Activated naive CD8-positive, alpha-beta T cell (primary cell): ENCODE results near the gene ATP1A3.
A peak's percentile ranks its signal among the peaks of the same experiment; 100 is the strongest.
"Not testable (repeated sequence)": the region's sequence is repeated elsewhere in the genome, so short reads cannot be mapped to it uniquely, and the experiment has no call there.

ENCODE experiments used
- H3K27ac Mint-ChIP-seq: one replicate; pipeline ENCODE4 v1.8.0; 2021; ENCODE audit warnings: mixed read lengths
- H3K27me3 Mint-ChIP-seq: one replicate; pipeline ENCODE4 v1.8.0; 2021; ENCODE audit warnings: mixed read lengths
- H3K36me3 Mint-ChIP-seq: one replicate; pipeline ENCODE4 v1.8.0; 2021; ENCODE audit warnings: mixed read lengths
- H3K4me1 Mint-ChIP-seq: one replicate; pipeline ENCODE4 v1.8.0; 2021; ENCODE audit warnings: low read depth, mixed read lengths
- H3K4me3 Mint-ChIP-seq: one replicate; pipeline ENCODE4 v1.8.0; 2021; ENCODE audit warnings: mild to moderate bottlenecking, mixed read lengths
- H3K9me3 Mint-ChIP-seq: one replicate; pipeline ENCODE4 v1.8.0; 2021; ENCODE audit warnings: low read depth, mixed read lengths

Gene ATP1A3

DNA sequence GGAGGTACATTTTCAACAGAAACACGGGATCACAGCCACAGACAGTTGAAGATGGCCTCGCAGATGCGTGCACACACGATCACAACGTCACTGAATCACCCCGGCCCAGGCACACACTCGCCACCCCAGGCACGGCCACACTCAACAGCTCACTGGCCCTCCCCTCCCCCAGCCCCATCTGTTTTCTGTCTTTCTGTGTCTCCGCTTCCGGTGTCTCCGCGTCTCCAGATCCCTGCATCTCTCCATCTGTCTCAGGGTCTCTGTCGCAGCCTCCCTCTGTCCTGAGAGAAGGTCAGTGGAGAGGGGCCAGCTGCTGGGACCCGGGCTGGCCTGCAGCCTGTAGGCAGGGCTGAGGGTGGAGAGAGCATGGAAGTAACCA is 3.8 kb upstream of the ATP1A3 start:
- peaks cover 37% of the 10 kb centered on the region for H3K4me1 Mint-ChIP-seq
- peak overlapping the region; percentile 35 for H3K4me3 Mint-ChIP-seq
- peaks cover 46% of the 10 kb centered on the region for H3K27me3 Mint-ChIP-seq
- H3K27ac Mint-ChIP-seq, result no peak overlapping the region
- peaks cover 4% of the 10 kb centered on the region for H3K36me3 Mint-ChIP-seq
- H3K9me3 Mint-ChIP-seq, result no peaks in the 10 kb centered on the region

DNA sequence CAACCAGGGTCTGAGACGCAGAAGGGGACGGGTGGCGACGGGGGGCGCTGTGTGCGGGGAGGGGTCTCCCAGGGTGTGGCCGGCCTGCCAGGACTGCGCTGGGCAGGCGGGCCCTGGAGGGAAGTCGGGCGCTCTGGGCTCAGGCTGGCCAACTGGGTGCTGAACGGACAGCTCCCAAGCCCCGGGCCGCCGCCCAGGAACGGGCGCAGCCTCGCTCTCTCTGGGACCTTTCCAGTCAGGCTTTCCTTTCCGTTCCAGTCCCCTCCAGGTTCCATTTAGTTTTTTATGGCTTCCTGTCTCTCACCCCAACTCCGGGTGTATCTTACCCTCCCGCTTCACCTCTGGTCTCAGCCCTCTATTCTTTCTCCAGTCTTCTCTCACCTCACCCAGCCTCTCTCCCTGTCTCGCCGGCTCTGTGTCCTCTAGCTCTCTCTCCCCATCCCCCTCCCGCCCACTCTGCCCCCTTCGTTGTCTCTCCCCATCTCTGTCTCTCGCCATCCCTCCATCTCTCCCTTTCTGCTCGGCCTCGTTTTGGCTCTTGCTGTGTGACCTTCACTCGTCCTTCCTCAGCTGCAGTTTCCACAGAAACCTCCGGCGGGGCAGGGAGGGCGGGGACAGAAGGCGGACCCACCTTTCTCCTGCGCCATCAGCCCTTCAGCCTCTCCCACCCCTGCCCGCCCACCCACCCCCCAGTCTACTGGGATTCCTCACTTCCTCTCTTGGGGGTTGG is 3.3 kb upstream of the ATP1A3 start:
- Mint-ChIP-seq H3K4me1 (peaks cover 41% of the 10 kb centered on the region), H3K4me3 (peak overlapping the region; percentile 65), H3K36me3 (peaks cover 4% of the 10 kb centered on the region), H3K9me3 (no peaks in the 10 kb centered on the region), H3K27ac (no peak overlapping the region), H3K27me3 (peaks cover 46% of the 10 kb centered on the region)

- Mint-ChIP-seq H3K27me3 (peaks cover 41% of the 10 kb centered on the region), H3K9me3 (no peaks in the 10 kb centered on the region), H3K27ac (no peak overlapping the region), H3K36me3 (peaks cover 4% of the 10 kb centered on the region), H3K4me1 (peaks cover 41% of the 10 kb centered on the region), H3K4me3 (peak overlapping the region; percentile 65)
Observed at GRCh38 chr19:41995959-41996797, 2.1 kb upstream of the ATP1A3 start.

DNA sequence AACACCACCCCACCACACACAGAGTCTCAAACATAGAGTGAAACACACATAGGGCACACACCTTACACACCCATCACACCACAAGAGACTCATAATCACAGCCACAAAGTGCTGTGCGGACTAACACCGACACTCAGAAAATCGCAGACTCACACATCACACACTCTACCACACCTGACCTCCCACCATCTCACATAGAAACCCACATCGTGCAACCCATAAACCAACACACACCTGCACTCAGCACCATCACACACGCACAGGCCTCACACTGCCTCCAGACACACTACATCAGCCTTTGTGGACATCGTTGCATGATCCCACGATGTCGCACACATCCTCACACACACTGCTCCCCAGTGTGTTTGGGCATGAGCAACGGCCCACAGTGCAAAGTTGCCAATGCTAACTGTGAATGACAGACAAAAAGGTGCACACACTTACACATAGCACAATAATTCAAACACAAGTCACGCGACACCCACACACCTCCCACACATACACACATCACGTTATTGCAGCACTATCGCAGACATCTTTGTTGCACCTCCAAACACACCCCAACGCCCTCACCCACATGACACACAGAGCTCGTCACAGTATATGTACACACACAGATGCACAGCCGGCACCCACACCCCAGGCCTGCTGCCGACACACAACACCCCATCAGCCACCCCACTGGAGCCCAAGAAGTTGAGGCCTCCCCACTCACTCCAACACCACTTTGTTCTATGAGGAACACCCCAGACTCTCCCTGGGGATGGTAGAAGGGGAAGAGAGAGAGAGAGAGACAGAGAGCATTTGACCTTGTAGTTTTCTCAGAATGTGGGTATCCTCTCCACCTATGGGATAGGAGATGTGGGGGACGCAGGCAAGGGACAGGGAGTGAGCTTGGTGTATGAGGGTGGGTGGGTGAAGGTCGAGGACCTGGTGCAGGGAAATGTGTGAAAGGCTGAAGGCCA is 1.2 kb upstream of the ATP1A3 start:
- H3K27me3 Mint-ChIP-seq, result peaks cover 37% of the 10 kb centered on the region
- H3K36me3 Mint-ChIP-seq, result peaks cover 4% of the 10 kb centered on the region
- H3K4me3 Mint-ChIP-seq, result peak overlapping the region; percentile 77
- no peak overlapping the region for H3K27ac Mint-ChIP-seq
- H3K4me1 Mint-ChIP-seq, result peaks cover 41% of the 10 kb centered on the region
- no peaks in the 10 kb centered on the region for H3K9me3 Mint-ChIP-seq

DNA sequence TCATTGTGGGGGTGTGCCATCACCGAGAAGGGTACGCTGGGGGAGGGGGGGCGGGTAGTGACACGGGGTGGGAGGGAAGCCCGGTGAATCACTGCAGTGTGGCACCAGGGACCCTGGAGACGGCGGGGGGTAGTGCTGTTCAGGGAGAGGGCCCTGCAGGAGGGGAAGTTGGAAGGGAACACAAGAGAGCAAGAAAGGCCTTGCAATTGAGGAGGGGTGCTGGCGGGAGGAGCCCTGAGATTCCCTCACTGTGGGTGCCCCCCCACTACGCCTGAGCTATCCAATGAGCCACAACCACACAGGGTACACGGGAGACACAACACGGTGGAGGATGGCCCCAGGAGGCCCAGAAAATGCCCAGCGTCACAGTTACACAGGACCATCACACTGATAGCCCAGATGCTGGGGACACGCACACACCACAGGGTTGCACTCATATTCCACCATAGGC is 516 bp upstream of the ATP1A3 start:
- Mint-ChIP-seq H3K27ac (no peak overlapping the region), H3K4me1 (peaks cover 38% of the 10 kb centered on the region), H3K4me3 (peak overlapping the region; percentile 77), H3K27me3 (peaks cover 30% of the 10 kb centered on the region), H3K36me3 (peaks cover 2% of the 10 kb centered on the region), H3K9me3 (no peaks in the 10 kb centered on the region)

GRCh38 chr19:41991925-41992569 is 2.0 kb downstream of the ATP1A3 start:
- peaks cover 25% of the 10 kb centered on the region for H3K4me1 Mint-ChIP-seq
- H3K36me3 Mint-ChIP-seq, H3K27ac Mint-ChIP-seq, H3K9me3 Mint-ChIP-seq: not testable (repeated sequence)
- peaks cover 20% of the 10 kb centered on the region for H3K27me3 Mint-ChIP-seq
- peak overlapping the region; percentile 54 for H3K4me3 Mint-ChIP-seq

- H3K27me3 Mint-ChIP-seq, result peaks cover 12% of the 10 kb centered on the region
- H3K36me3 Mint-ChIP-seq, result peaks cover 5% of the 10 kb centered on the region
- no peak overlapping the region for H3K4me3 Mint-ChIP-seq
- peaks cover 19% of the 10 kb centered on the region for H3K4me1 Mint-ChIP-seq
- no peak overlapping the region for H3K27ac Mint-ChIP-seq
- no peaks in the 10 kb centered on the region for H3K9me3 Mint-ChIP-seq
Observed at GRCh38 chr19:41991025-41991424, 3.0 kb downstream of the ATP1A3 start.

- no peak overlapping the region for H3K4me3 Mint-ChIP-seq
- H3K4me1 Mint-ChIP-seq, result peaks cover 18% of the 10 kb centered on the region
- H3K36me3 Mint-ChIP-seq, result peaks cover 5% of the 10 kb centered on the region
- no peak overlapping the region for H3K27ac Mint-ChIP-seq
- H3K27me3 Mint-ChIP-seq, result peaks cover 10% of the 10 kb centered on the region
- H3K9me3 Mint-ChIP-seq, result no peaks in the 10 kb centered on the region
Observed at GRCh38 chr19:41990615-41991014, 3.4 kb downstream of the ATP1A3 start.

DNA sequence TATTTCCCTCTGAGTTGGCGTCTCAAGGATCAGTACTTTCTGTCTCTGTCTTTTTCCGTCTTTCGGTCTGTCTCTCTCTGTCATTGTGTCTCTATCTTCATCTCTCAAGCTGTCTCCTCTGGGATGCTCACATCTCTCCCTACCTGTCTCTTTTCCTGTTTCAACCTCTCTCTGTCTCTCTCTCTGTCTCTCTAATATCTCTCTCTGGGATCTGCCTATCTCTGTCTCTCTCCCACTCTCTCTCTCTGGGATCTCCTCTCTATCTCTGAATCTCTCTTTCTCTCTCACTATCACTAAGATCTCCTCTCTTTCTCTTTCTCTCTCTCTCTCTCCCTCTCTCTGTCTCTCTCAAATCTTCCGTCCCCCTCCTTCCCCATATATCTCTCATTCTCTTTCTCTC is 4.0 kb downstream of the ATP1A3 start:
- Mint-ChIP-seq H3K4me1 (peaks cover 13% of the 10 kb centered on the region), H3K36me3 (peaks cover 5% of the 10 kb centered on the region), H3K27me3 (peaks cover 4% of the 10 kb centered on the region), H3K9me3 (no peaks in the 10 kb centered on the region), H3K4me3 (no peak overlapping the region), H3K27ac (no peak overlapping the region)

- peaks cover 5% of the 10 kb centered on the region for H3K36me3 Mint-ChIP-seq
- H3K4me1 Mint-ChIP-seq, result peaks cover 7% of the 10 kb centered on the region
- no peaks in the 10 kb centered on the region for H3K27me3 Mint-ChIP-seq
- H3K4me3 Mint-ChIP-seq, result no peak overlapping the region
- no peaks in the 10 kb centered on the region for H3K9me3 Mint-ChIP-seq
- H3K27ac Mint-ChIP-seq, result no peak overlapping the region
Observed at GRCh38 chr19:41988947-41989346, 5.1 kb downstream of the ATP1A3 start.

DNA sequence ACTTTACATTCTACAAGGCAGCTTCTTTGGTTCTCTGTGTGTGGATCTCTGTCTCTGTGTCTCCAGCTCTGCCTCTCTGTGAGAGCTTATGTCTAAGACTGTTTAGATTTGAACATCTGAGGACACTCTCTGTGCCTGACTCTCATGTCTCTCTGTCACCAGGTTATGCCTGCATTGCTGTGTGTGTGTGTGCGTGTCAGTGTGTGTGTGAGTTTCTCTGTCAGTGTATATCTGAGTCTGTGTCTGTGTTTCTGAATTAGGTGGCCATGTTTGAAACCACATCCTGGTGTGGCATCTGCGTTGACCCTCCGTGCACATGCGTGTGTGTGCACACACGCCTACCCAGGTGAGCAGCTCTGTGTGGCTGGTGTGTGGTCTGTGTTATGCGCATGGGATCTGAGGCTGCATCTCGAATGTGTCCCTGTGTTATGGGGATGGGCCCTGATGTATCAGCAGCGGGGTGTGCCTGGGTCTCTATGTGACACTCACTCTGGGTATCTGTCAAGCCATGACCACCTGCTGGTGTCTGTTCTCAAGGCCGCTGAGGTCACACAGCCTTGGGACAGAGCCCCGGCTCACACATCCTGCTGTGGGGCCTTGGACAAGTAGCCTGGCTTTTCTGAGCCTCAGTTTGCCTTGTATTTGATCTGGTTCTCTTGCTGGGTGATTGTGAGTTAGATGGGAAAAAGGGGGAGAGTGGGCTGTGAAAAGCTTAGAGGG is 6.7 kb downstream of the ATP1A3 start:
- Mint-ChIP-seq H3K36me3 (peaks cover 5% of the 10 kb centered on the region), H3K4me1 (no peaks in the 10 kb centered on the region), H3K27me3 (no peaks in the 10 kb centered on the region), H3K27ac (no peak overlapping the region), H3K9me3 (no peaks in the 10 kb centered on the region), H3K4me3 (no peak overlapping the region)

GRCh38 chr19:41984961-41985360 is 9.1 kb downstream of the ATP1A3 start:
- Mint-ChIP-seq H3K27ac (no peak overlapping the region), H3K27me3 (no peaks in the 10 kb centered on the region), H3K4me3 (no peak overlapping the region)

DNA sequence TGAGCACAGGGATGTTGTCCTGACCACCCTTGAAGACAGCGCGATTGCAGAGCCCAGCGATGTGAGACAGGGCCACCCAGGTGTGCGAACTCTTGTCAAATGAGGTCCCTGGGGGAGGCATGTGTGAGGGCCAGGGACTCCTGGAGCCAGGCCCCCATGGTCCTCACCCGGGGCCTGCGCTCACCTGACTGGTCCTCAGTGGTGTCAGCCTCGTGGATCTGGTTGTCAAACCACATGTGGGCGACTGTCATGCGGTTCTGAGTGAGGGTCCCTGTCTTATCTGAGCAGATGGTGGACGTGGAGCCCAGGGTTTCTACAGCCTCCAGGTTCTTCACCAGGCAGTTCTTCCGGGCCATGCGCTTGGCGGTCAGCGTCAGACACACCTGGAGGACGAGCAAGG is 12.3 kb downstream of the ATP1A3 start:
- H3K27me3 Mint-ChIP-seq, result no peaks in the 10 kb centered on the region
- H3K4me3 Mint-ChIP-seq, result no peak overlapping the region
- H3K36me3 Mint-ChIP-seq, result peaks cover 2% of the 10 kb centered on the region
- H3K9me3 Mint-ChIP-seq, result no peaks in the 10 kb centered on the region
- no peak overlapping the region for H3K27ac Mint-ChIP-seq
- H3K4me1 Mint-ChIP-seq, result no peaks in the 10 kb centered on the region

More at GRCh38 chr19:41984961-41985360, 9.1 kb downstream of the ATP1A3 start:
- Mint-ChIP-seq H3K9me3 (no peaks in the 10 kb centered on the region), H3K36me3 (peaks cover 5% of the 10 kb centered on the region), H3K4me1 (no peaks in the 10 kb centered on the region)

DNA sequence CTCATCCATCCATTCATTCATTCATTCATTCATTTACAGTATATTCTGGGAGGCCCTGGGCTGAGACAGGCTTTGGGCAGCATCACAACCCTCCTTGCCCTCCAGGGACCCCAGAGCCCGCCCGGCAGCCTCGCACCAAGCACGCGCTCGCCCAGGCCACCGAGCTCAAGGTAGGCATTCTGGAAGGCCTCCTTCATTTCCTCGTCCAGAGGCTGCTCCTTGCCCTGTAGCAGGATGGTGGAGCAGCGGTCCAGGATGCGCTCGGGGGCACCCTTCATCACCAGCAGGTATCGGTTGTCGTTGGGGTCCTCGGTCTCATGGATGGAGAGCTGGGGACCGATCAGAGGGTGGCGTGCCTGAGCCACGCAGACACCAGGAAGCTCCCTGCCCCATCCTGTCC is 15.6 kb downstream of the ATP1A3 start:
- Mint-ChIP-seq H3K36me3 (peaks cover 4% of the 10 kb centered on the region), H3K9me3 (no peaks in the 10 kb centered on the region), H3K4me3 (no peak overlapping the region), H3K27ac (no peak overlapping the region), H3K4me1 (no peaks in the 10 kb centered on the region), H3K27me3 (no peaks in the 10 kb centered on the region)
